Measurements from ENCODE around the gene ARCN1. TPM values are rescaled to one million over a fixed set of nuclear protein-coding genes. Genes with fewer than 3 reads are reported as not detected.
A peak's percentile ranks its signal among the peaks of the same experiment; 100 is the strongest.
"Not testable (repeated sequence)": the region's sequence is repeated elsewhere in the genome, so short reads cannot be mapped to it uniquely, and the experiment has no call there.

ARCN1 gene
- total and polyA plus RNA-seq, 2 donors (not counting 3 experiments of a cell fraction or from before 2014, with no cell fraction given), result 172 to 180 TPM

GRCh38 chr11:118570787-118571186, 1.4 kb upstream of the ARCN1 start:
- Histone ChIP-seq H3K27ac (ENCODE audit: insufficient read depth, low read depth, low read length) (no peak overlapping the region), H3K4me1 (ENCODE audit: control insufficient read depth, extremely low read depth, insufficient read depth, low read length) (peaks cover 19% of the 10 kb centered on the region), H3K9ac (replicated peaks; ENCODE audit: extremely low read depth, insufficient read depth, low read length) (no peak overlapping the region), H3K36me3 (ENCODE audit: control insufficient read depth in 2 of 2, extremely low read depth in 1 of 2, insufficient read depth in 2 of 2, low read length in 2 of 2) (no peaks in the 10 kb centered on the region), H2AFZ (ENCODE audit: low read depth, low read length) (no peak overlapping the region), H3K9me3 (replicated peaks; ENCODE audit: control insufficient read depth, insufficient read depth, low read length) (no peaks in the 10 kb centered on the region), H3K9me1 (replicated peaks; ENCODE audit: control insufficient read depth, extremely low read depth, insufficient read depth, low read length) (no peaks in the 10 kb centered on the region), H3K79me2 (ENCODE audit: control insufficient read depth, insufficient read depth, low read length) (peaks cover 36% of the 10 kb centered on the region), H3K4me2 (ENCODE audit: insufficient read depth, low read length) (no peak overlapping the region), H3K4me3 (replicated peaks in 1 of 3; ENCODE audit: insufficient read depth in 1 of 3, low read depth in 1 of 3, low read length in 3 of 3) (no peak overlapping the region), H3K27me3 (ENCODE audit: control insufficient read depth in 2 of 2, insufficient read depth in 2 of 2, low read length in 2 of 2) (no peaks in the 10 kb centered on the region), H4K20me1 (replicated peaks; ENCODE audit: control insufficient read depth, extremely low read depth, insufficient read depth, low read length) (peaks cover under 1% of the 10 kb centered on the region)
- ChIA-PET CTCF (interaction anchor here (0.7 kb wide), 1 partner anchor 8 kb away, joined by 3 read pairs; no protein-coding TSS in a partner anchor), POLR2A (no interaction called here)
- BruUV-seq (replicated peaks), result no TSS peak
- FAIRE-seq (no peak), DNase-seq (ENCODE audit: low read depth, low spot score) (no peak)
- intact Hi-C loops (cut with micrococcal nuclease), result no loop called here
- dilution Hi-C loops (cut with MboI; ENCODE audit: extremely low pct_ligation_motif_present, low sequenced_read_pairs), result no loop called here
- TF ChIP-seq FOS (IDR thresholded peaks at IDR 0.05; ENCODE audit: borderline replicate concordance, insufficient read depth, low read length) (no peak), POLR2AphosphoS5 (IDR thresholded peaks at IDR 0.05; ENCODE audit: insufficient read depth, low read depth, low read length) (no peak), EZH2 (IDR thresholded peaks at IDR 0.05; ENCODE audit: borderline replicate concordance, low read depth, low read length, severe bottlenecking) (no peak), POLR2A (IDR thresholded peaks at IDR 0.05; ENCODE audit: low read depth, low read length) (no peak), JUN (IDR thresholded peaks at IDR 0.05; ENCODE audit: borderline replicate concordance, insufficient read depth, insufficient read length, low read depth) (no peak), CTCF (IDR thresholded peaks at IDR 0.05; ENCODE audit: extremely low read depth in 1 of 2, insufficient read depth in 1 of 2, low read depth in 1 of 2, low read length in 2 of 2) (no peak), MYC (IDR thresholded peaks at IDR 0.05; ENCODE audit: low read depth, low read length) (no peak), GATA2 (IDR thresholded peaks at IDR 0.05; ENCODE audit: insufficient read depth, insufficient read length, low read depth, low read length) (no peak), MAX (IDR thresholded peaks at IDR 0.05; ENCODE audit: insufficient read depth, insufficient read length) (no peak)

GRCh38 chr11:118571701-118572060, 528 bp upstream of the ARCN1 start:
- intact Hi-C loops (cut with micrococcal nuclease), result loop anchor here (1.0 to 2.0 kb wide), 2 partner anchors 41 to 171 kb away; partner anchors contain the start of gene ATP5MG
- peak overlapping the region; percentile 99 for H3K9ac ChIP-seq (replicated peaks; ENCODE audit: extremely low read depth, insufficient read depth, low read length)
- POLR2A ChIA-PET, result interaction anchor here (0.9 kb wide), 1 partner anchor 49 kb away, joined by 4 read pairs; no protein-coding TSS in a partner anchor
- peak overlapping the region; percentile 76 for H3K4me2 ChIP-seq (ENCODE audit: insufficient read depth, low read length)
- FAIRE-seq; BruUV-seq (replicated peaks); dilution Hi-C loops (cut with MboI; ENCODE audit: extremely low pct_ligation_motif_present, low sequenced_read_pairs); H3K27me3 ChIP-seq (ENCODE audit: control insufficient read depth in 2 of 2, insufficient read depth in 2 of 2, low read length in 2 of 2); H3K9me1 ChIP-seq (replicated peaks; ENCODE audit: control insufficient read depth, extremely low read depth, insufficient read depth, low read length); H4K20me1 ChIP-seq (replicated peaks; ENCODE audit: control insufficient read depth, extremely low read depth, insufficient read depth, low read length); CTCF ChIA-PET; H3K36me3 ChIP-seq (ENCODE audit: control insufficient read depth in 2 of 2, extremely low read depth in 1 of 2, insufficient read depth in 2 of 2, low read length in 2 of 2); H3K9me3 ChIP-seq (replicated peaks; ENCODE audit: control insufficient read depth, insufficient read depth, low read length): not testable (repeated sequence)
- peak overlapping the region; percentile 60 for H3K27ac ChIP-seq (ENCODE audit: insufficient read depth, low read depth, low read length)
- peak; percentile 30 for DNase-seq (ENCODE audit: low read depth, low spot score)
- peaks cover 44% of the 10 kb centered on the region for H3K79me2 ChIP-seq (ENCODE audit: control insufficient read depth, insufficient read depth, low read length)
- H3K4me1 ChIP-seq (ENCODE audit: control insufficient read depth, extremely low read depth, insufficient read depth, low read length), result peaks cover 19% of the 10 kb centered on the region
- peak overlapping the region; percentile 77 for H2AFZ ChIP-seq (ENCODE audit: low read depth, low read length)
- peak overlapping the region; percentile 36 to 99 (median 90) for H3K4me3 ChIP-seq (replicated peaks in 1 of 3; ENCODE audit: insufficient read depth in 1 of 3, low read depth in 1 of 3, low read length in 3 of 3)

All from endothelial cell of umbilical vein (primary cell).